NB4 (cell line): ENCODE data around the gene NDUFS8.

Experiments used
- DNase-seq: peaks from one replicate; pipeline ENCODE4 v3.0.0; 2010; ENCODE audit warnings: low read depth
- H3K4me3 ChIP-seq: one replicate; pipeline ENCODE4 v1.5.1; 2011; ENCODE audit warnings: mild to moderate bottlenecking, low read depth, low read length, moderate library complexity
- MYC ChIP-seq: IDR thresholded peaks from 2 replicates; pipeline ENCODE4 v1.6.1; 2011; ENCODE audit warnings: low read depth, low read length
- POLR2A ChIP-seq: IDR thresholded peaks from 2 replicates; pipeline ENCODE4 v1.6.1; 2011; ENCODE audit warnings: mild to moderate bottlenecking; ENCODE audit not compliant: insufficient read length; ENCODE audit errors: extremely low read depth
- TF ChIP-seq, protein P1 (sequence below): IDR thresholded peaks from one replicate; pipeline ENCODE4 v1.5.1; 2012; ENCODE audit warnings: low read depth, low read length
- TF ChIP-seq, protein P2 (sequence below): IDR thresholded peaks from 2 replicates; pipeline ENCODE4 v1.6.1; 2011; ENCODE audit warnings: low read depth, low read length

NDUFS8 gene

DNA sequence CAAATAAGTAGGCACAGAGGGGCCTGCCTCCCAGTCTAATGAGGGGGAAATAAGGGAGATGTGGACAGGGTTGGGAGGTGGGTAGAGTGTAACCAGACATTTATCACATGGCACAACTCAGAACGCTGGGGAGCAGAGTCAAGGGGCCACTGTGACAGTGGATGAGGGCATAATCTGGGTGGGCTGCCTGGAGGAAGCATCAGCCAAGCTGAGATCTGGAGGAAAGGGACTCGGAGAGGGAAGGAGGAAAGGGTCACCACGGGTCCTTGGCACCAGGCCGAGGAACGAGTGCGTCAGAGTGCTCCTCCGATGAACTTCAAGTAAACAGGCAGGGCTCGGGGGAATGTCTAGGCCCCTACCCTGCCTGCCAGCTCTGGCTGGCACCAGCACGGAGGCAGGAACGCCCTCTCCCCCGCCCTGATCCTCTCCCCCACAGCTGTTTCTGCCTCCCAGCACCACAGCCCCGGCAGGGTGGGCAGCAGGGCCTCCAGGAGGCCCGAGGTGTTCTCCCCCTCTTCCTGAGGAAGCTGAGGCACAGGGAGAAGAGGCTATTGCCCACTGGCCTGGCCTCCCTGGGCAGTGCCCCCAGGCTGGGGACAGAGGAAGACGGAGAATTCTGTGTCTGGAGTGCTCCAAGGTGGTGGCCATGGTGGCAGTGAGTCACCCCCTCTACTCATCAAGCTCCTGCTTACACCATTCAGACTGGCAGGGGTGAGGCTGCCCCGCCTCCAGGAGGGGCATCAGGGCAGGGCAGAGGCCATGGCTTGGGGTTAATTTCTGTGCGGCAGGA is 16.1 kb upstream of the NDUFS8 start:
- H3K4me3 ChIP-seq, result no peak overlapping the region

DNA sequence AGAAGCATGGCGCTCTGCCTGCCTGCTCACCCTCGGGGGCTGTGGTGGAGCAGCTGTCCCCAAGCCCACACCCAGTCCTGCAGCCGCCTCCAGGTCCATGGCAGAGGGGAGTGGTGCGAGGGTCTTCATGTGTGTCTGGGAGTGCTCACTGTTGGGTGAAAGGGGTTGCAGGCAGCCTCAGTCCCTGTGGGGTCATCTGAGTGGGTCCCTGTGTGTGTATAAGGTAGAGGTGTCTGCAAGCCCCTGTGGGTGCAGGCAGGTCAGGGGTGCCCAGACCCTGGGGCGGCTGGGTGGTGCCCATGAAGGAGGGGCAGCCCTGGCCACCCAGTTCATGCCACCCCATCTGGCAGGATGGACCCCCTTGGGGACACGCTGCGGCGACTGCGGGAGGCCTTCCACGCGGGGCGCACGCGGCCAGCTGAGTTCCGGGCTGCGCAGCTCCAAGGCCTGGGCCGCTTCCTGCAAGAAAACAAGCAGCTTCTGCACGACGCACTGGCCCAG is 15.5 kb upstream of the NDUFS8 start:
- DNase-seq, result no peak
- TF ChIP-seq POLR2A (no peak), MYC (no peak)
- TF ChIP-seq, protein P1, sequence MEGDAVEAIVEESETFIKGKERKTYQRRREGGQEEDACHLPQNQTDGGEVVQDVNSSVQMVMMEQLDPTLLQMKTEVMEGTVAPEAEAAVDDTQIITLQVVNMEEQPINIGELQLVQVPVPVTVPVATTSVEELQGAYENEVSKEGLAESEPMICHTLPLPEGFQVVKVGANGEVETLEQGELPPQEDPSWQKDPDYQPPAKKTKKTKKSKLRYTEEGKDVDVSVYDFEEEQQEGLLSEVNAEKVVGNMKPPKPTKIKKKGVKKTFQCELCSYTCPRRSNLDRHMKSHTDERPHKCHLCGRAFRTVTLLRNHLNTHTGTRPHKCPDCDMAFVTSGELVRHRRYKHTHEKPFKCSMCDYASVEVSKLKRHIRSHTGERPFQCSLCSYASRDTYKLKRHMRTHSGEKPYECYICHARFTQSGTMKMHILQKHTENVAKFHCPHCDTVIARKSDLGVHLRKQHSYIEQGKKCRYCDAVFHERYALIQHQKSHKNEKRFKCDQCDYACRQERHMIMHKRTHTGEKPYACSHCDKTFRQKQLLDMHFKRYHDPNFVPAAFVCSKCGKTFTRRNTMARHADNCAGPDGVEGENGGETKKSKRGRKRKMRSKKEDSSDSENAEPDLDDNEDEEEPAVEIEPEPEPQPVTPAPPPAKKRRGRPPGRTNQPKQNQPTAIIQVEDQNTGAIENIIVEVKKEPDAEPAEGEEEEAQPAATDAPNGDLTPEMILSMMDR, result no peak
- TF ChIP-seq, protein P2, sequence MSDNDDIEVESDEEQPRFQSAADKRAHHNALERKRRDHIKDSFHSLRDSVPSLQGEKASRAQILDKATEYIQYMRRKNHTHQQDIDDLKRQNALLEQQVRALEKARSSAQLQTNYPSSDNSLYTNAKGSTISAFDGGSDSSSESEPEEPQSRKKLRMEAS, result no peak
- no peak overlapping the region for H3K4me3 ChIP-seq

More for the DNA sequence above, 16.1 kb upstream of the NDUFS8 start:
- peak; percentile 80 for DNase-seq
- TF ChIP-seq, protein P2, result peak; percentile 18; the same call in 1 of the 2 replicates
- no peak for TF ChIP-seq MYC

DNA sequence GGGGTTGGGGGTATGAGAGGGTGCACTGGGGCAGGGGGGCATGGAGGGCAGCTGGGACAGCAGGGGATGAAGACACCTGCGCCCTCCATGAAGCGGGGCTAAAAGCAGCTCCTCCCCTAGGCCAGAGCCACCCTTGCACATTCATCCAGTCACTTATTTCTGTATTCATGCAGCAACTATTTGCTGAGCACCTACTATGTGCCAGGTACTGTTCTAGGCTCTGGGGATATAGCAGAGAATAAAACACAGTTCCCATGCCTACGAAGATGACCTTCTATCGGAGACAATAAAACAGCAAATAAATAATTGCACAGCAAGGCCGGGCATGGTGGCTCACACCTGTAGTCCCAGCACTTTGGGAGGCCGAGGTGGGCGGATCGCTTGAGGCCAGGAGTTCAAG is 15.0 kb upstream of the NDUFS8 start:
- DNase-seq, result no peak
- TF ChIP-seq, protein P2, result no peak
- TF ChIP-seq MYC, result no peak
- H3K4me3 ChIP-seq, result no peak overlapping the region

GRCh38 chr11:68016161-68016903 is 14.1 kb upstream of the NDUFS8 start:
- H3K4me3 ChIP-seq, result no peak overlapping the region
- TF ChIP-seq, protein P1, result peak; percentile 13
- TF ChIP-seq MYC (peak; percentile 32; the same call in 1 of the 2 replicates), POLR2A (no peak)
- peak; percentile 90 for DNase-seq

DNA sequence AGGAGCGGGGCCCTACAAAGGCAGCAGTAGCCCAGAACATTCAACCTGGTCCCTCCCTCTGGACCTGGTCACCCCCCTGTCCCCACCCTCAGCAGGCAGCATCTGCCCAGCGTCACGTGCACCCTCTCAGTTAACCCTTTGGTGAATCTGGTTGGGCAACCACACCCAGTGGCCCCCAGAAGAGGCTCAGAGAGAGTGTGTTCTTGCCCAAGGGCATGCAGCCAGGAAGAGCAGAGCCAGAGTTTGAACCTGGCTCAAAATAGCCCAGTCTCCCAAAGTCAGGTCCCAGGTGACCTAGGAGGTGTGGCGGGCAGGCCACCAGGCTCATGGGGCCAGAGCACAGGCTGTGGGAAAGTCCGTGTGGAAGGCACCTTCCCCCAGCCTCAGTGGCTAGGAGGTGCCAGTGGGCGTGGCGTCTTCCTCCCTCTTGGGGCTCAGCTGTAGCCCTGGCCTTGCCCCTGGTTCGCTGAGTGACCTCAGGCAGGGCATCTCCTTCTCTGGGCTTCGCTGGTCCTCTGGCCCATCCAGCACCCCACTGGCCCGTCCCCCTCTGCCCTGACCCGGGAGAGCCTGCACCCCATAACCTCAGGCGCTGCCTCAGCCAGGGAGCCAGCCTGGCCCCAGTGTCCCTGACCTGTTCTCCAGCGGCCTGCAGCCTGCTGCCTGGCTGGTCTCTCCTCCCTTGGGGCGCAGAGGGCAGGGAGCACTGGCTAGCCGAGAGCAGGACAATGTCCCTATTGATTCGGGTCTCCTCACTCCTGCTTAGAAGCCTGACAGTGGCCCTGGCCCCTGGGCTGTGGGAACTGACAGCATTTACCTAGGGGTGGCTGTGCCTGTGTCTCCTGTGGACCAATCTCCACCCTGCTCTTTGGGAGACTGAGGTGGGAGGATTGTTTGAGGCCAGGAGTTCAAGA is 13.3 kb upstream of the NDUFS8 start:
- no peak for DNase-seq
- TF ChIP-seq POLR2A, result no peak
- TF ChIP-seq MYC, result no peak
- TF ChIP-seq, protein P2, result peak; percentile 63; the same call in 1 of the 2 replicates
- TF ChIP-seq, protein P1, result no peak
- no peak overlapping the region for H3K4me3 ChIP-seq

- no peak for DNase-seq
- TF ChIP-seq POLR2A (no peak), MYC (no peak)
- TF ChIP-seq, protein P2, result no peak
- TF ChIP-seq, protein P1, result no peak
- H3K4me3 ChIP-seq, result no peak overlapping the region
Measured at GRCh38 chr11:68017980-68018729, 12.3 kb upstream of the NDUFS8 start.
